Measurements from ENCODE around the gene NNMT.

DNA sequence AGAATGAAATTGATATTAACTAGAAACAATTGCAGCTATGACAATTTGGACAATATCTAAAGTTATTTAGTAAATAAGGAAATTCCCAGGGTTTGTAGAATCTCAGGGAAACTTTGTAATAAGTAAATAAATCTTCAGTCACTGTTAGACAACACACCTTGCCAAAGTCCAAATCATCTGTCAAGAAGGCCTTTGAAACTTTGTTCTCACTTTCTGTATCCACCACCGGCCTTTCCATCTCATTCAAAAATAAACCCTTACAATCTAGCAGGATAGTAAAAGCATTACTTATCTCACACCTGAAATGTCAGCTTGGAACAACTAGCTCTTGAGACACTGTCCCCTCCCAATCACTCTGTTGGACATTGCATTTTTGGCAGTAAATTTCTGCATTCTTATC is 7.9 kb downstream of the NNMT start:
- TF ChIP-seq POLR2AphosphoS5 (IDR thresholded peaks at IDR 0.05; ENCODE audit: borderline replicate concordance, low read depth, low read length) (no peak), EZH2 (IDR thresholded peaks at IDR 0.05) (no peak)

Measured in SK-N-MC (cell line).